GM12878 (cell line): ENCODE results near the gene LSM14A. TPM values are rescaled to one million over a fixed set of nuclear protein-coding genes. Genes with fewer than 3 reads are reported as not detected.
"Not testable (repeated sequence)": the region's sequence is repeated elsewhere in the genome, so short reads cannot be mapped to it uniquely, and the experiment has no call there.

Experiments
- ATAC-seq: fragments of 200-7000 bp; cut with Tn5 transposase; 3 replicates; pipeline ENCODE4 v1.9.1; 2020; ENCODE audit warnings: mild to moderate bottlenecking, moderate library complexity
- BruUV-seq: library from RNA; stranded (reverse); fragments of 400-500 nt; replicated peaks from 2 replicates; lab custom pipeline; 2021; lab: Mats Ljungman, UMichigan
- CTCF ChIA-PET: fragments of 300-600 bp; sonication (Branson Sonifier 250); formaldehyde crosslinking; extraction: SDS; loops from one replicate; lab custom pipeline; 2021; ENCODE audit warnings: inconsistent platforms; lab: Yijun Ruan, JAX
- POLR2A ChIA-PET: fragments of 350-600 bp; formaldehyde crosslinking; extraction: SDS; loops from one replicate; lab custom pipeline; 2021; ENCODE audit warnings: inconsistent platforms; lab: Charles Lee
- RAD21 ChIA-PET: fragments of 300-600 bp; sonication (Branson Sonifier 250); formaldehyde crosslinking; loops from one replicate; lab custom pipeline; 2023; ENCODE audit warnings: antibody characterized with exemption; ENCODE audit not compliant: unreplicated experiment; lab: Charles Lee
- SMC1A ChIA-PET: fragments of 300-600 bp; sonication (Branson Sonifier 250); formaldehyde crosslinking; loops from one replicate; lab custom pipeline; 2023; ENCODE audit not compliant: unreplicated experiment, uncharacterized antibody; lab: Charles Lee
- DNase-seq: peaks from one replicate; pipeline ENCODE4 v3.0.0-alpha.2; 2011; ENCODE audit warnings: low read depth, low spot score
- FAIRE-seq: peaks from 3 replicates; lab custom pipeline; 2011; peaks lifted over from hg19 to GRCh38; lab: Jason Lieb, UNC
- H2AFZ ChIP-seq: 2 replicates; pipeline ENCODE4 v1.6.0; 2011; ENCODE audit warnings: low read depth, low read length, control low read depth; ENCODE audit not compliant: control insufficient read depth
- H3K27ac ChIP-seq: 2 replicates; pipeline ENCODE4 v1.5.1; 2011; ENCODE audit warnings: control low read depth; ENCODE audit not compliant: control insufficient read depth, insufficient read depth
- H3K27me3 ChIP-seq, 2 experiments: replicated peaks in 1 of 2; 2 replicates each; pipeline versions ENCODE4 v1.6.0 to v1.6.1; 2011; ENCODE audit warnings: low read length in 1 of 2; ENCODE audit not compliant: control insufficient read depth in 2 of 2, insufficient read depth in 2 of 2
- H3K36me3 ChIP-seq, 2 experiments: 2 replicates each; pipeline ENCODE4 v1.5.1; 2011; ENCODE audit warnings: low read length in 1 of 2; ENCODE audit not compliant: control insufficient read depth in 2 of 2, insufficient read depth in 2 of 2
- H3K4me1 ChIP-seq: 2 replicates; pipeline ENCODE4 v1.6.1; 2011; ENCODE audit warnings: mild to moderate bottlenecking, low read length, moderate library complexity, mixed read lengths; ENCODE audit not compliant: control insufficient read depth, insufficient read depth
- H3K4me2 ChIP-seq: 2 replicates; pipeline ENCODE4 v1.6.0; 2011; ENCODE audit warnings: control low read depth; ENCODE audit not compliant: control insufficient read depth, insufficient read depth
- H3K4me3 ChIP-seq: fragments of 200-600 bp; sonication (generic); 2 replicates; pipeline ENCODE4 v1.5.1; 2016
- H3K79me2 ChIP-seq: 2 replicates; pipeline ENCODE4 v1.6.0; 2011; ENCODE audit warnings: low read length; ENCODE audit not compliant: control insufficient read depth, insufficient read depth
- H3K9ac ChIP-seq: 2 replicates; pipeline ENCODE4 v1.8.0; 2011; ENCODE audit warnings: low read length, control low read depth, mixed read lengths; ENCODE audit not compliant: control insufficient read depth, insufficient read depth
- H3K9me3 ChIP-seq: replicated peaks from 3 replicates; pipeline ENCODE4 v1.5.1; 2011; ENCODE audit warnings: mild to moderate bottlenecking, low read length; ENCODE audit not compliant: control insufficient read depth, insufficient read depth
- H4K20me1 ChIP-seq: 2 replicates; pipeline ENCODE4 v1.6.0; 2011; ENCODE audit not compliant: control insufficient read depth, insufficient read depth
- CBX5 ChIP-seq: sonication (generic); IDR thresholded peaks from 2 replicates; pipeline ENCODE4 v1.6.1; 2016; ENCODE audit warnings: low read depth, moderate library complexity, mild to moderate bottlenecking, inconsistent platforms
- WGBS: methylation state at CpG from one replicate; pipeline ENCODE4 v1.1.6; 2016; ENCODE audit warnings: low lambda C conversion rate; ENCODE audit not compliant: insufficient replicate concordance, insufficient coverage; ENCODE audit errors: missing lambda C conversion rate; 5-methylcytosine and 5-hydroxymethylcytosine counted together
- in situ Hi-C: fragments of 300-500 bp; cut with MboI; formaldehyde crosslinking; loops from 9 replicates; pipeline ENCODE4 v1.14.3; 2018; ENCODE audit warnings: mixed read lengths
- intact Hi-C: fragments of 100-400 bp; cut with micrococcal nuclease; formaldehyde crosslinking; loops from one replicate; pipeline ENCODE4 v1.14.2; 2022; ENCODE audit not compliant: unreplicated experiment
- polyA plus RNA-seq, 11 experiments: library from polyadenylated mRNA; depleted of rRNA in 4 of 11; unstranded in 6 of 11; stranded (reverse) in 5 of 11; fragments of >200 nt; fragmentation: Nextera tagmentation in 4 of 11; fragmentation: Illumina TruSeq in 1 of 11; extraction: Ambion mirVana in 4 of 11; extraction: Trizol in 1 of 11; gene quantifications; 1 replicate in 1 of 11; 2 replicates in 10 of 11; pipeline versions ENCODE4 v1.2.1 to v1.2.3, GENCODE V29; 2011 to 2016; ENCODE audit warnings: inconsistent platforms in 2 of 11, missing spikeins in 2 of 11, low read depth in 1 of 11
- total RNA-seq, 4 experiments: library from RNA; depleted of rRNA in 3 of 4; stranded (reverse); fragments of >200 nt in 3 of 4; fragmentation: Illumina TruSeq in 1 of 4; extraction: Trizol in 1 of 4; gene quantifications; 2 replicates each; pipeline versions ENCODE4 v1.2.1 to v1.2.3, GENCODE V29; 2013 to 2021

The LSM14A gene
- total and polyA plus RNA-seq, 10 of the 15 experiments (the other 5 are each of a cell fraction or from before 2014, with no cell fraction given): 21.9 to 193 (median 89.4) TPM

- TF ChIP-seq CBX5: no peak
These were observed 16.6 kb upstream of the LSM14A start (continued) for GRCh38 chr19:34155686-34156085.

- FAIRE-seq, RAD21 ChIA-PET, SMC1A ChIA-PET, H3K9me3 ChIP-seq, H2AFZ ChIP-seq, POLR2A ChIA-PET, H3K9ac ChIP-seq, intact Hi-C loops, H3K4me3 ChIP-seq, H3K27me3 ChIP-seq, H3K27ac ChIP-seq, H3K79me2 ChIP-seq, H3K36me3 ChIP-seq, BruUV-seq, H3K4me2 ChIP-seq, H3K4me1 ChIP-seq, DNase-seq, ATAC-seq, H4K20me1 ChIP-seq, in situ Hi-C loops: not testable (repeated sequence)
- CTCF ChIA-PET: interaction anchor here (1.9 kb wide), 1 partner anchor 14 kb away, joined by 4 read pairs; no protein-coding TSS in a partner anchor
- WGBS: 69% methylated on average over 7 of the region's 7 CpGs
These were observed 13.3 kb upstream of the LSM14A start for GRCh38 chr19:34158966-34159365.

GRCh38 chr19:34159541-34159940, 12.8 kb upstream of the LSM14A start:
- CTCF ChIA-PET, ATAC-seq, intact Hi-C loops, H3K9ac ChIP-seq, POLR2A ChIA-PET, H3K27ac ChIP-seq, H3K79me2 ChIP-seq, H2AFZ ChIP-seq, H3K4me1 ChIP-seq, in situ Hi-C loops, SMC1A ChIA-PET, RAD21 ChIA-PET, H3K27me3 ChIP-seq, FAIRE-seq, DNase-seq, H3K9me3 ChIP-seq, H3K4me2 ChIP-seq, BruUV-seq, H3K36me3 ChIP-seq, H3K4me3 ChIP-seq, H4K20me1 ChIP-seq: not testable (repeated sequence)
- 91% methylated on average over 5 of the region's 5 CpGs for WGBS
